ENCODE results near the gene MIB2. TPM values are rescaled to one million over a fixed set of nuclear protein-coding genes. Genes with fewer than 3 reads are reported as not detected.
A peak's percentile ranks its signal among the peaks of the same experiment; 100 is the strongest.

The MIB2 gene
- total and polyA plus RNA-seq, 5 donors from 2014 or later: 15.9 to 58.2 (median 19.7) TPM

DNA sequence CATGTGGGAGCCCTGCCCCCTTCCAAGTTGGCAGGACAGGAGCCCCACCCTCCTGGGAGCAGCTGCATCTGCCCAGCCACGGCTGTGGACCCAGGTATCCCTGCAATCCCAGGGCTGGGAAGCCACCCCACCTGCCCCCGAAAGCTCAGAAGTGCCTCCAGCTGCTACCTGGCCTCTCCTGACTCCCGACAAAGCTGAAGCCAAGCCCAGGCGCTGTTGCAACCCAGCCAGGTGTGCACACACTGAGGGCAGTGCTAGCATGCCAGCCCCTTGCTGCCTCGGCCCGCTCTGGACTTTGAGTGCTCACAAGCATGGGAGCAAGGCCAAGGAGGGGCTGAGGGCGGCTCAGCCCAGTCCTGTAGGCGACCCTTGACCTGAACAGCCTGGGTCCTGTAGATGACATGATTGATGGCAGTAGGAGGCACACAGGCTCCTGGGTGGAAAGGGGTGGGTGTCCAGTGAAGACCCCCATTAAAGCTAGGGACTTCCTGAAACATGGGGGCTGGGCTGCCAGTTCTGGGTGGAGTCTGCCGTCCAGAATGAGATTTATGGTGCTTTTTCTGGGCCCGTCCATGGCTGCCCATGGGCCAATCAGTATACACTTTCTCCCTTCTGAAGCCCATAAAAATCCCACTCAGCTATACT, 37.8 kb upstream of the MIB2 start:
- Mint-ChIP-seq H3K4me3 (peak overlapping the region in 1 of 4 donors; percentile 47), H3K27ac (no peak overlapping the region)
- no peaks in the 10 kb centered on the region for H3K9me3 ChIP-seq (ENCODE audit: control insufficient read depth in 2 of 2, low read length in 2 of 2)

DNA sequence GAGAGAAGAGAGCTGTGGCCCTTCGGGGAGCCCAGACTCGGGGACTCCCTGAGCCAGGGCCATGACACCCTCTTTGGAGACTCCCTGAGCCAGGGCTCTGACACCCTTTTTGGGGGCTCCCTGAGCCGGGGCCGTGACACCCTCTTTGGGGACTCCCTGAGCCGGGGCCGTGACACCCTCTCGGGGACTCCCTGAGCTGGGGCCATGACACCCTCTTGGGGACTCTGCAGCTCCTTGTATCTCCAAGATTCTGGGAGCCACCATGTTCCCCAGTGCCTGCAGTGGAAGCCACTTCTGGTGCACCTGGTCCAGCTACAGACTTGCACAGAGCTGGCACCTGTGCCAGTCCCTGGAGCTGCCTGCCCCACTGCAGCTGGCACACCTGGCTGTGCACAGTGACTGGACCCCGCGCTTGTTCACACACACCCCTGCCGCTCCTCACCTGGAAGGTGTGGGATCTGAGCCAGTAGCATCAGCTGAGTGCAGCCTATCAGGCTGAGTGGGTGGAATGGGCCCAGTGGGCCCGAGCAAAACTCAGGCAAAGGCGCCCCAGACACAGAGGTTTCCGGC, 36.8 kb upstream of the MIB2 start:
- Histone ChIP-seq H3K27me3 (ENCODE audit: control insufficient read depth, insufficient read depth, low read length) (no peaks in the 10 kb centered on the region), H3K9me3 (ENCODE audit: control insufficient read depth in 2 of 2, low read length in 2 of 2) (no peaks in the 10 kb centered on the region), H3K27ac (ENCODE audit: insufficient read depth, low read length, poor library complexity, severe bottlenecking) (no peak overlapping the region), H3K36me3 (ENCODE audit: control insufficient read depth, insufficient read depth, low read length) (no peaks in the 10 kb centered on the region), H3K4me1 (ENCODE audit: control insufficient read depth, insufficient read depth, low read length, poor library complexity, severe bottlenecking) (peaks cover 11% of the 10 kb centered on the region), H3K4me3 (ENCODE audit: low read depth, low read length) (no peak overlapping the region)
- no peak for ATAC-seq (ENCODE audit: low read depth in 2 of 2)
- H3K4me1 Mint-ChIP-seq: peaks cover 3 to 15% (median 12%) of the 10 kb centered on the region in 4 donors
- H3K36me3 Mint-ChIP-seq: no peaks in the 10 kb centered on the region
- no peak overlapping the region for H3K27ac Mint-ChIP-seq
- peaks cover 0 to 3% (median 0%) of the 10 kb centered on the region in 7 donors for H3K9me3 Mint-ChIP-seq
- peak overlapping the region in 2 of 4 donors; percentile 47 to 74 for H3K4me3 Mint-ChIP-seq
- H3K27me3 Mint-ChIP-seq: peaks cover 46% of the 10 kb centered on the region
- no peak for DNase-seq

More for the DNA sequence above, 37.8 kb upstream of the MIB2 start:
- DNase-seq (no peak), ATAC-seq (ENCODE audit: low read depth in 2 of 2) (no peak)
- Histone ChIP-seq H3K27me3 (ENCODE audit: control insufficient read depth, insufficient read depth, low read length) (no peaks in the 10 kb centered on the region), H3K36me3 (ENCODE audit: control insufficient read depth, insufficient read depth, low read length) (no peaks in the 10 kb centered on the region), H3K27ac (ENCODE audit: insufficient read depth, low read length, poor library complexity, severe bottlenecking) (no peak overlapping the region), H3K4me3 (ENCODE audit: low read depth, low read length) (no peak overlapping the region), H3K4me1 (ENCODE audit: control insufficient read depth, insufficient read depth, low read length, poor library complexity, severe bottlenecking) (peaks cover 21% of the 10 kb centered on the region)
- Mint-ChIP-seq H3K9me3 (peaks cover 0 to 3% (median 0%) of the 10 kb centered on the region in 7 donors), H3K36me3 (no peaks in the 10 kb centered on the region), H3K4me1 (peaks cover 3 to 19% (median 12%) of the 10 kb centered on the region in 4 donors), H3K27me3 (peaks cover 40% of the 10 kb centered on the region)

DNA sequence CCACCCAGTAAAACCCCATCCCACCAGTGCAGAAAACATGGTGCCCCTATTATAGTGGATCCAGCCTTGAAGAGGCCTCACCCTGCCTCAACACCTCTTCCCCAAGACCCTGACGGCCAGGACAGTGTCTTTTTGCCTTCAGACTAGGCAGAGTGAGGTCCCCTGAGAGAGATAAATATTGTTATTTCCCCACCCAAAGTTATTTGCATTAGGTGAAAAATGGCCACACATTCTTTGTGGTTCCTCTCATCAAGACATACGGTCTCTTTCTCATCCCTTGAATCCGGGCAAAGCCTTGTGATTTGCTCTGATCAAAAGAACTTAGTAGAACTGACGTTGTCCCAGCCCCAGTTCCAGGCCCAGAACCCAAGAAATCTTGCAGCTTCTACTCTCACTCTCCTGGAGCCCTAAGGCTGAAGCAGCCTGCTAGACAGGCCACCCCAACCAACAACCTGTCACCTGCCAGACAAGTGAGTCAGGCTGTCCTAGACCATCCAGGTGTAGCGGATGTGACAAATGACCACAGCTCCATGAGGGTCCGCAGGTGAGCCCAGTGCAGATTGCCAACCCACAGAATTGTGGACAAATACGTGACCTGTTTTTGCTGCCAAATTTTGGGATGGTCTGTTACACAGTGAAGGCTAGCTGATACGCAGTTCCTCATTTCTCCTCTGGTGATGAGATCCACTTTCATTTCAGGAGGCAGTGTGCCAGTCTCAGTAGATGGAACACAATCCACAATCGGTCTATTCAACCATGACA, 32.5 kb upstream of the MIB2 start:
- Histone ChIP-seq H3K27ac (ENCODE audit: insufficient read depth, low read length, poor library complexity, severe bottlenecking) (no peak overlapping the region), H3K27me3 (ENCODE audit: control insufficient read depth, insufficient read depth, low read length) (no peaks in the 10 kb centered on the region), H3K36me3 (ENCODE audit: control insufficient read depth, insufficient read depth, low read length) (no peaks in the 10 kb centered on the region), H3K9me3 (ENCODE audit: control insufficient read depth in 2 of 2, low read length in 2 of 2) (no peaks in the 10 kb centered on the region), H3K4me1 (ENCODE audit: control insufficient read depth, insufficient read depth, low read length, poor library complexity, severe bottlenecking) (no peaks in the 10 kb centered on the region), H3K4me3 (ENCODE audit: low read depth, low read length) (no peak overlapping the region)
- peaks cover 0 to 2% (median 0%) of the 10 kb centered on the region in 4 donors for H3K4me1 Mint-ChIP-seq
- no peak for DNase-seq
- H3K9me3 Mint-ChIP-seq: no peaks in the 10 kb centered on the region
- H3K27ac Mint-ChIP-seq: no peak overlapping the region
- H3K4me3 Mint-ChIP-seq: no peak overlapping the region
- H3K27me3 Mint-ChIP-seq: peaks cover 57% of the 10 kb centered on the region
- no peaks in the 10 kb centered on the region for H3K36me3 Mint-ChIP-seq
- ATAC-seq (ENCODE audit: low read depth in 2 of 2): no peak

DNA sequence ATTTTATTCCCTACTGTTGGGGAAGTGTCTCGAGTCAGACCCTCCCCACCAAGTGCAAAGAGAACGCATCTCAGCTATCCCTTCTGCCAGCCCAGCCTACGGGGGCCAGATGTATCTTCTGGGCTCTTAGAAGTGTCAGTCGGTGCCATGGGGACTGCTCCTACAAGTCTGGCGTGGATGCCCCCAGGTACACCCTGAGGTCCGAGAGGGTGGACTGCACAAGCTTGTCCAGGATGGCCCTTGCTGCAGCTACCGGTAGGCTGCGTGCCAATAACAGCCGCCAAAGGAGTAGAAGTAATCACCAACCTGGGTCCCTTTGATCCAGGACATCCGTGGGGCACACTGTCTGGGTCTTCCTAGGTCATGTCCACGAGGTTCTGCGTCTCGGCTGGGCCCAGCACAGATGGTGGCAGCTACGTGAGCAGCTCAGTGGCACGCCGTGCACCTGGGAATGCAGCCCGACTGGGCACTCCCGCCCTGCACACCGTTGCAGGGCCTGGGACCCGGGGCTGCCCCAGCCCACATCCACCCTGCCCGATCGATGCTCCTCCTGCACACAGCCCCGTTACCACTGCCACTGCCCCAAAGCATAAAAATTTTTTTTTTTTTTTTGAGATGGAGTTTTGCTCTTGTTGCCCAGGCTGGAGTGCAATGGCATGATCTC, 31.8 kb upstream of the MIB2 start:
- Mint-ChIP-seq H3K27me3 (peaks cover 56% of the 10 kb centered on the region), H3K4me3 (no peak overlapping the region), H3K9me3 (no peaks in the 10 kb centered on the region), H3K36me3 (no peaks in the 10 kb centered on the region), H3K4me1 (peaks cover 0 to 2% (median 0%) of the 10 kb centered on the region in 4 donors), H3K27ac (no peak overlapping the region)
- Histone ChIP-seq H3K36me3 (ENCODE audit: control insufficient read depth, insufficient read depth, low read length) (no peaks in the 10 kb centered on the region), H3K27ac (ENCODE audit: insufficient read depth, low read length, poor library complexity, severe bottlenecking) (no peak overlapping the region), H3K4me3 (ENCODE audit: low read depth, low read length) (no peak overlapping the region), H3K4me1 (ENCODE audit: control insufficient read depth, insufficient read depth, low read length, poor library complexity, severe bottlenecking) (no peaks in the 10 kb centered on the region), H3K9me3 (ENCODE audit: control insufficient read depth in 2 of 2, low read length in 2 of 2) (no peaks in the 10 kb centered on the region), H3K27me3 (ENCODE audit: control insufficient read depth, insufficient read depth, low read length) (no peaks in the 10 kb centered on the region)
- DNase-seq (no peak), ATAC-seq (ENCODE audit: low read depth in 2 of 2) (no peak)

DNA sequence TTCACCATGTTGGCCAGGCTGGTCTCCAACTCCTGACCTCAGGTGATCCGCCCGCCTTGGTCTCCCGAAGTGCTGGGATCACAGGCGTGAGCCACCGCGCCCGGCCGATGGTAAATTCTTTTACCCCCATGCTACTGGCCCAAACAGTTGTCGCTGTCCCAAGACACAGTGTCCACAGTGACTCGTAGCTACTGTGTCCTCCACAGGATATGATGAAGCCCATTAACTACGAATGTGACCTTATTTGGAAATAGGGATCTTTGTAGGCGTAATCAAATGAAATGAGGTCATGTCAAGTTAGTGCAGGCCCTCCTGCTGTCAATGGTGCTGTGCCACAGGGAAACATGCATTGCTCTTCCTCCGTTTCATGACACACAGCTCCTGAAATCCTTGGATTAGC, 23.8 kb upstream of the MIB2 start:
- no peak for ATAC-seq (ENCODE audit: low read depth in 2 of 2)
- no peaks in the 10 kb centered on the region for H3K4me1 ChIP-seq (ENCODE audit: control insufficient read depth, insufficient read depth, low read length, poor library complexity, severe bottlenecking)

DNA sequence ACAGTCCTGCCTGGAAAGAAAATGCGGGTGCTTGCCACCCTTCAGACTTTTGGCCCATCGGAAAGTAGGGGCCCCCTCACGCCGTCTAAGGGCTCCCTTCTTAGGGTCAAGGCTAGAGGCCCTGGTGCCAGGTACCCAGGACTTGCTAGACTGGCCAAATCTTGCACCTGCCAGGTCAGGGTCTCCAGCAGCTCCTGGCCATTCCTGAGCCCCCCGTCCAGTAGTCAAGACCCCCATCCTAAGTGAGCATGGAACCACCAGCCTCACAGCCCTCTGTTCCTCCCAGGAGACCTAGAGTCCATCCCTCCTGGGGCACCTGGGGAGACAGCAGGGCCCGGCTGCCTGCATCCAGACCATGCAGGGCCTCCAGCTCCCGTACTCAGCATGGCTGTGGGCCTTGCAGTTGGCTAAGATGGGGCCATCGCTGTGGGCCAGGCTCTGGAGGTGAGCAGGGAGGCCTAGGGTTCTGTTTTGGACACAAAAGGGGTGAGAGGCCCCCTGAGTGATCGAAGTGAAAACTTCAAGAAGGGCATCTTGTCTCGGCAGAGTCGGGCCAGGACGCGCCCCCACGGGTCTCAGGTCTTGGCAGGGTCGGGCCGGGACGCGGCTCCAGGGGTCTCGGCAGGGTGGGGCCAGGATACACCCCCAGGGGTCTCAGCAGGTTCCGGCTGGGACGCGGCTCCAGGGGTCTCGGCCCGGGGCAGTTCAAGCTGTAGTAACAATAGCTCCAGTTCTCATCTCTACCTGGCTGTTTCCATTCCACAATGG, 21.3 kb upstream of the MIB2 start:
- H3K27me3 Mint-ChIP-seq: peaks cover 7% of the 10 kb centered on the region
- H3K27ac Mint-ChIP-seq: peak overlapping the region in 2 of 3 donors; percentile 76 to 86
- DNase-seq (no peak), ATAC-seq (ENCODE audit: low read depth in 2 of 2) (no peak)
- H3K4me3 Mint-ChIP-seq: no peak overlapping the region
- no peaks in the 10 kb centered on the region for H3K36me3 Mint-ChIP-seq
- H3K4me1 ChIP-seq (ENCODE audit: control insufficient read depth, insufficient read depth, low read length, poor library complexity, severe bottlenecking): no peaks in the 10 kb centered on the region
- H3K27ac ChIP-seq (ENCODE audit: insufficient read depth, low read length, poor library complexity, severe bottlenecking): no peak overlapping the region
- no peaks in the 10 kb centered on the region for H3K9me3 ChIP-seq (ENCODE audit: control insufficient read depth in 2 of 2, low read length in 2 of 2)
- H3K27me3 ChIP-seq (ENCODE audit: control insufficient read depth, insufficient read depth, low read length): no peaks in the 10 kb centered on the region
- no peaks in the 10 kb centered on the region for H3K9me3 Mint-ChIP-seq
- no peaks in the 10 kb centered on the region for H3K36me3 ChIP-seq (ENCODE audit: control insufficient read depth, insufficient read depth, low read length)
- no peak overlapping the region for H3K4me3 ChIP-seq (ENCODE audit: low read depth, low read length)
- peaks cover 0 to 9% (median 0%) of the 10 kb centered on the region in 4 donors for H3K4me1 Mint-ChIP-seq

More for the DNA sequence above, 23.8 kb upstream of the MIB2 start:
- no peaks in the 10 kb centered on the region for H3K36me3 Mint-ChIP-seq
- H3K4me3 ChIP-seq (ENCODE audit: low read depth, low read length): no peak overlapping the region
- no peaks in the 10 kb centered on the region for H3K9me3 ChIP-seq (ENCODE audit: control insufficient read depth in 2 of 2, low read length in 2 of 2)
- no peak for DNase-seq
- no peak overlapping the region for H3K27ac Mint-ChIP-seq
- peaks cover 9% of the 10 kb centered on the region for H3K27me3 Mint-ChIP-seq
- no peaks in the 10 kb centered on the region for H3K27me3 ChIP-seq (ENCODE audit: control insufficient read depth, insufficient read depth, low read length)
- no peaks in the 10 kb centered on the region for H3K9me3 Mint-ChIP-seq
- H3K4me3 Mint-ChIP-seq: no peak overlapping the region
- no peaks in the 10 kb centered on the region for H3K4me1 Mint-ChIP-seq
- no peaks in the 10 kb centered on the region for H3K36me3 ChIP-seq (ENCODE audit: control insufficient read depth, insufficient read depth, low read length)
- H3K27ac ChIP-seq (ENCODE audit: insufficient read depth, low read length, poor library complexity, severe bottlenecking): no peak overlapping the region

DNA sequence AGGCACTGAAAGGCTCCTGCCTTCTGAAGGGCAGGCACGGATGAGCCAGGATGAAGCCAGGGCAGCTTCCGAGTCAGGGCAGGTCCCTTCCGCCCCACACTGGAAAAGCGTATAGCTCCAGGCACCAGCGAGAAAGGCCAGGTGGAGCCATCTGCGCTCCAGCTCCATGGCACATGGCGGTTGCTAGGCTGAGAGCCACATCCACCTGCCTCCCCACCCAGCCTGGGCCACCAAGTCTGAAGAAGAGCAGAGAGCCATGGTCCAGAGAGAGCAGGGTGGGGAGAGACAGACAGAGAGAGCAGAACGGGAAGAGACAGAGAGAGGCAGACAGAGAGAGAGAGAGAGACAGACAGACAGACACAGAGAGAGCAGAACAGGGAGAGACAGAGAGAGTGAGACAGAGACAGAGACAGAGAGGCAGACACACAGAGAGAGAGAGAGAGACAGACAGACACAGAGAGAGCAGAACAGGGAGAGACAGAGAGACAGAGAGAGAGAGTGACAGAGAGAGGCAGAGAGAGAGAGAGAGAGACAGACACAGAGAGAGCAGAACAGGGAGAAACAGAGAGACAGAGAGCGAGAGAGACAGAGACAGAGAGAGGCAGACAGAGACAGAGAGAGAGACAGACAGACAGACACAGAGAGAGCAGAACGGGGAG, 20.6 kb upstream of the MIB2 start:
- Histone ChIP-seq H3K9me3 (ENCODE audit: control insufficient read depth in 2 of 2, low read length in 2 of 2) (no peaks in the 10 kb centered on the region), H3K4me1 (ENCODE audit: control insufficient read depth, insufficient read depth, low read length, poor library complexity, severe bottlenecking) (no peaks in the 10 kb centered on the region), H3K27ac (ENCODE audit: insufficient read depth, low read length, poor library complexity, severe bottlenecking) (no peak overlapping the region), H3K27me3 (ENCODE audit: control insufficient read depth, insufficient read depth, low read length) (no peaks in the 10 kb centered on the region), H3K36me3 (ENCODE audit: control insufficient read depth, insufficient read depth, low read length) (no peaks in the 10 kb centered on the region), H3K4me3 (ENCODE audit: low read depth, low read length) (no peak overlapping the region)
- Mint-ChIP-seq H3K4me1 (peaks cover 0 to 10% (median 0%) of the 10 kb centered on the region in 4 donors), H3K27ac (no peak overlapping the region), H3K36me3 (no peaks in the 10 kb centered on the region), H3K4me3 (no peak overlapping the region), H3K9me3 (no peaks in the 10 kb centered on the region), H3K27me3 (peaks cover 8% of the 10 kb centered on the region)
- no peak for ATAC-seq (ENCODE audit: low read depth in 2 of 2)
- DNase-seq: no peak
